ENCODE measurements around the gene CGB8. TPM values are rescaled to one million over a fixed set of nuclear protein-coding genes. Genes with fewer than 3 reads are reported as not detected.

Gene CGB8
- total and polyA plus RNA-seq, 2 of the 8 experiments (the other 6 are each of a cell fraction or from before 2014, with no cell fraction given): 0.09 TPM; not detected in 1

DNA sequence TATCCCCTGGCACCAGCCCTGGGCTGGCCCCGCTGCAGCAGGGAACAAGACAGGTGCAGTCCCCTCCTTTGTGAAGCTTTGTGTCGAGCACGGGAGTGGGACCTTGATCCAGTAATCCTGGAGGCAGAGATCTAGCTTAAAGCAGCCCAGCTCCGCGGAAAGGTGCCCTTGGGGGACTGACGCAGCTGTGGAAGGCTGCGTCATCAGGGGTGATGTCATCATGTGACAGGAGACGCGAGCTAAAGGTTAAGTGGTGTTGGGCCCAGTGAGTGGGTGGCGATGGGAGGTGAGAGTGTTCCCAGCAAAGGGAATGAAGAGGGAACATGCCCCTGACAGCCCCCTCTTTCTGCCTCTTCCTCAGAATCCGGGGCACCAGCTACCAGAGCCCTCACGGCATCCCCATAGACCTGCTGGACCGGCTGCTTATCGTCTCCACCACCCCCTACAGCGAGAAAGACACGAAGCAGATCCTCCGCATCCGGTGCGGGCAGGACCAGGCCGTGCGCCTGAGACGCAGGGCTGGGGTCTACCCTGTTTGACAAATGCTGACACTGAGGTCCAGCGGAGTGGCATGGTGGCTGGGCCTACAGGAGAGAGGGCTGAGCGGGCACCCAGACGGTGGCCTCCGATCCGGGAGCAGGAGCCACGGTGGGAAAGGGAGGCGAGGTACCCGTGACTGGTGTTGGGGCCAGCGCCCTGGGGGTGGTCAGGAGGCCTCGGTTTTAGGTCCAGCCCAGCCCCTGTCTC lies 34.6 kb downstream of the CGB8 start:
- no peaks in the 10 kb centered on the region for H3K9me3 ChIP-seq (ENCODE audit: insufficient read depth in 2 of 2, low read depth in 1 of 2, low read length in 1 of 2)
- TF ChIP-seq TCF12 (IDR thresholded peaks at IDR 0.05; ENCODE audit: low read depth, low read length) (no peak), CEBPB (IDR thresholded peaks at IDR 0.05; ENCODE audit: low read depth, low read length) (no peak), GABPA (IDR thresholded peaks at IDR 0.05; ENCODE audit: borderline replicate concordance, insufficient read depth, low read length) (no peak), FOSL1 (IDR thresholded peaks at IDR 0.05; ENCODE audit: insufficient read depth, low read depth, low read length) (no peak), NRF1 (IDR thresholded peaks at IDR 0.05; ENCODE audit: low read depth, low read length) (no peak), BCL11A (IDR thresholded peaks at IDR 0.05; ENCODE audit: low read depth in 2 of 2, low read length in 2 of 2) (no peak), KDM1A (IDR thresholded peaks at IDR 0.05; ENCODE audit: borderline replicate concordance, low read length) (no peak), SRF (IDR thresholded peaks at IDR 0.05; ENCODE audit: low read depth, low read length) (no peak), TEAD4 (IDR thresholded peaks at IDR 0.05; ENCODE audit: low read depth, low read length) (no peak), CHD1 (IDR thresholded peaks at IDR 0.05; ENCODE audit: low read depth, low read length) (no peak), CBX5 (IDR thresholded peaks at IDR 0.05; ENCODE audit: low read depth, low read length) (no peak), MAFK (IDR thresholded peaks at IDR 0.05; ENCODE audit: low read depth, low read length) (no peak), CREB1 (IDR thresholded peaks at IDR 0.05) (no peak), SUZ12 (IDR thresholded peaks at IDR 0.05; ENCODE audit: low read length) (no peak)

More for the DNA sequence above, 34.6 kb downstream of the CGB8 start:
- Histone ChIP-seq H4K5ac (ENCODE audit: insufficient read length, low read depth, low read length) (no peak overlapping the region), H3K23me2 (ENCODE audit: low read depth, low read length) (peaks cover 6% of the 10 kb centered on the region; the same call in 1 of the 2 replicates), H3K4me1 (replicated peaks in 1 of 4; ENCODE audit: control insufficient read depth in 3 of 4, insufficient read depth in 4 of 4, low read length in 3 of 4) (peaks cover 0 to 11% (median 3%) of the 10 kb centered on the region in 4 experiments; a peak in 4 of 7 replicates), H2BK120ac (replicated peaks; ENCODE audit: low read depth, low read length) (no peak overlapping the region), H3K27ac (ENCODE audit: low read depth, low read length) (no peak overlapping the region), H3K79me1 (ENCODE audit: low read depth, low read length) (no peaks in the 10 kb centered on the region), H4K91ac (replicated peaks; ENCODE audit: insufficient read length, low read length) (no peak overlapping the region), H3K27me3 (replicated peaks in 1 of 4; ENCODE audit: control insufficient read depth in 3 of 4, extremely low read depth in 1 of 4, insufficient read depth in 3 of 4, low read length in 3 of 4) (peaks cover 0 to 15% (median 9%) of the 10 kb centered on the region in 4 experiments; a peak in 5 of 7 replicates), H3K9ac (replicated peaks in 1 of 4; ENCODE audit: extremely low read depth in 1 of 4, low read depth in 3 of 4, low read length in 3 of 4) (no peak overlapping the region), H2BK5ac (ENCODE audit: low read depth, low read length) (no peak overlapping the region), H3K4me3 (ENCODE audit: extremely low read depth in 1 of 4, insufficient read depth in 2 of 4, low read depth in 3 of 4, low read length in 4 of 4) (no peak overlapping the region), H4K8ac (ENCODE audit: extremely low read depth, insufficient read depth, low read length) (no peak overlapping the region), H3K14ac (ENCODE audit: insufficient read length) (no peak overlapping the region), H2BK20ac (ENCODE audit: low read length) (no peak overlapping the region), H4K20me1 (replicated peaks in 1 of 2; ENCODE audit: control insufficient read depth in 1 of 2, insufficient read depth in 2 of 2, low read length in 2 of 2) (peaks cover 3 to 5% of the 10 kb centered on the region in 2 experiments), H3K56ac (replicated peaks; ENCODE audit: insufficient read length, low read depth, low read length) (no peak overlapping the region), H3K79me2 (ENCODE audit: control insufficient read depth in 1 of 2, insufficient read depth in 2 of 2, low read length in 2 of 2) (no peaks in the 10 kb centered on the region), H2BK12ac (ENCODE audit: low read depth, low read length) (no peak overlapping the region), H3K18ac (ENCODE audit: extremely low read depth, low read length) (no peak overlapping the region), H2AK5ac (ENCODE audit: low read depth, low read length) (no peak overlapping the region), H3K4me2 (ENCODE audit: insufficient read depth in 1 of 2, low read depth in 2 of 2, low read length in 2 of 2) (no peak overlapping the region), H2AFZ (ENCODE audit: low read length) (no peak overlapping the region), H3K36me3 (ENCODE audit: control insufficient read depth in 2 of 4, insufficient read depth in 4 of 4, low read length in 3 of 4) (peaks cover 10 to 31% (median 19%) of the 10 kb centered on the region in 4 experiments; a peak in 7 of 8 replicates), H3K4ac (replicated peaks; ENCODE audit: insufficient read length, low read depth, low read length) (no peak overlapping the region), H3K23ac (ENCODE audit: insufficient read length) (no peak overlapping the region), H2BK15ac (ENCODE audit: low read length) (no peak overlapping the region)
- DNase-seq (ENCODE audit: low read depth in 1 of 2, low spot score in 2 of 2): no peak
- 89% methylated on average over 32 of the region's 32 CpGs; no CpG with 5 or more reads in 1 of the 2 experiments for WGBS, 2 experiments (ENCODE audit: extremely low coverage in 1 of 2, insufficient coverage in 1 of 2, insufficient read length in 1 of 2, insufficient replicate concordance in 2 of 2, low coverage in 1 of 2, low lambda C conversion rate in 2 of 2, missing lambda C conversion rate in 1 of 2)
- ChIA-PET CTCF (ENCODE audit: partially characterized antibody) (interaction anchor here (0.7 to 3.1 kb wide), 4 partner anchors 10 to 21 kb away, joined by 3 to 43 read pairs (median 4); partner anchors contain the start of genes CGB2, GYS1 and RUVBL2), POLR2A (ENCODE audit: partially characterized antibody) (interaction anchor here (0.6 to 1.3 kb wide), 5 partner anchors 9 to 55 kb away, joined by 3 to 4 read pairs (median 3); no protein-coding TSS in a partner anchor)
- no peak for FAIRE-seq

All from H1 (cell line).